HCT116 (cell line): ENCODE measurements around the gene CEP72. TPM values are rescaled to one million over a fixed set of nuclear protein-coding genes. Genes with fewer than 3 reads are reported as not detected.

ENCODE experiments used
- ATAC-seq: fragments of 200-7000 bp; cut with Tn5 transposase; 2 replicates; pipeline ENCODE4 v1.9.1; 2020; ENCODE audit warnings: mild to moderate bottlenecking, moderate library complexity
- BruUV-seq: library from RNA; stranded (reverse); fragments of 400-500 nt; replicated peaks from 2 replicates; lab custom pipeline; 2021; lab: Mats Ljungman, UMichigan
- CTCF ChIA-PET: fragments of 300-600 bp; sonication (Branson Sonifier 250); formaldehyde crosslinking; loops from one replicate; lab custom pipeline; 2021; ENCODE audit warnings: antibody characterized with exemption; lab: Charles Lee
- POLR2A ChIA-PET: fragments of 300-600, 350-600 bp; sonication (Branson Sonifier 250); formaldehyde crosslinking; loops from one replicate; lab custom pipeline; 2021; ENCODE audit warnings: antibody characterized with exemption; lab: Charles Lee
- RAD21 ChIA-PET, 2 experiments: fragments of 300-600 bp; sonication (Branson Sonifier 250); formaldehyde crosslinking; loops; one replicate each; lab custom pipeline; 2023; ENCODE audit warnings: low total read pairs in 2 of 2; ENCODE audit not compliant: uncharacterized antibody in 2 of 2, unreplicated experiment in 2 of 2, low non-redundant PET in 1 of 2; lab: Charles Lee
- DNase-seq: peaks from one replicate; pipeline ENCODE4 v3.0.0-alpha.2; 2010; ENCODE audit warnings: low read depth, low spot score
- H2AFZ ChIP-seq: fragments of 200-600 bp; shearing (Covaris generic), sonication (generic); 2 replicates; pipeline ENCODE4 v1.6.1; 2017; ENCODE audit warnings: low read depth, mixed run types, mixed read lengths, antibody characterized with exemption, low read length; ENCODE audit not compliant: poor library complexity, severe bottlenecking
- H3K27ac ChIP-seq: 2 replicates; pipeline ENCODE4 v1.5.1; 2012; ENCODE audit warnings: low read depth, low read length
- H3K27me3 ChIP-seq: fragments of 200-600 bp; sonication (generic); 2 replicates; pipeline ENCODE4 v1.6.1; 2016; ENCODE audit warnings: mixed run types, low read length, mixed read lengths; ENCODE audit not compliant: insufficient read depth
- H3K36me3 ChIP-seq, 2 experiments: fragments of 200-500 bp in 1 of 2; fragments of 200-600 bp in 1 of 2; sonication (Bioruptor generic) in 1 of 2; sonication (generic) in 1 of 2; 2 replicates each; pipeline versions ENCODE4 v1.5.1 to v1.6.1; 2014 to 2016; ENCODE audit warnings: low read length in 2 of 2, inconsistent platforms in 1 of 2, mixed read lengths in 1 of 2, mixed run types in 1 of 2; ENCODE audit not compliant: insufficient read depth in 2 of 2, control insufficient read depth in 1 of 2
- H3K4me1 ChIP-seq, 2 experiments: fragments of 200-600 bp in 1 of 2; sonication (generic) in 1 of 2; 2 replicates each; pipeline versions ENCODE4 v1.5.1 to v1.6.1; 2012 to 2017; ENCODE audit warnings: low read length in 2 of 2, inconsistent platforms in 1 of 2, mild to moderate bottlenecking in 1 of 2, mixed read lengths in 1 of 2, mixed run types in 1 of 2, moderate library complexity in 1 of 2; ENCODE audit not compliant: insufficient read depth in 2 of 2, control insufficient read depth in 1 of 2
- H3K4me2 ChIP-seq: fragments of 200-600 bp; sonication (generic); 2 replicates; pipeline ENCODE4 v1.6.1; 2017; ENCODE audit warnings: mixed run types, low read length, mixed read lengths
- H3K4me3 ChIP-seq, 2 experiments: fragments of 200-600 bp in 1 of 2; sonication (generic) in 1 of 2; replicated peaks in 1 of 2; 2 replicates each; pipeline ENCODE4 v1.5.1; 2011 to 2016; ENCODE audit warnings: low read length in 2 of 2, control low read depth in 1 of 2, low read depth in 1 of 2, mild to moderate bottlenecking in 1 of 2, mixed read lengths in 1 of 2, mixed run types in 1 of 2
- H3K79me2 ChIP-seq: fragments of 200-600 bp; sonication (generic); 2 replicates; pipeline ENCODE4 v1.6.1; 2017; ENCODE audit warnings: mild to moderate bottlenecking, mixed run types, low read length, moderate library complexity, mixed read lengths; ENCODE audit not compliant: insufficient read depth
- H3K9ac ChIP-seq: fragments of 200-600 bp; sonication (generic); 2 replicates; pipeline ENCODE4 v1.6.1; 2016; ENCODE audit warnings: low read length, mixed read lengths
- H3K9me2 ChIP-seq: fragments of 200-600 bp; sonication (generic), shearing (Covaris generic); 2 replicates; pipeline ENCODE4 v1.6.1; 2017; ENCODE audit warnings: mixed run types, mild to moderate bottlenecking, moderate library complexity; ENCODE audit not compliant: insufficient read depth
- H3K9me3 ChIP-seq, 2 experiments: fragments of 200-500 bp in 1 of 2; fragments of 200-600 bp in 1 of 2; sonication (Bioruptor generic) in 1 of 2; sonication (generic) in 1 of 2; 2 replicates each; pipeline ENCODE4 v1.6.1; 2014 to 2017; ENCODE audit warnings: low read length in 2 of 2, mixed read lengths in 2 of 2, inconsistent platforms in 1 of 2, low read depth in 1 of 2, mild to moderate bottlenecking in 1 of 2, mixed run types in 1 of 2, moderate library complexity in 1 of 2; ENCODE audit not compliant: control insufficient read depth in 1 of 2, insufficient read depth in 1 of 2
- H4K20me1 ChIP-seq: fragments of 200-600 bp; sonication (generic), shearing (Covaris generic); 2 replicates; pipeline ENCODE4 v1.6.1; 2017; ENCODE audit warnings: mixed run types, mild to moderate bottlenecking, moderate library complexity; ENCODE audit not compliant: insufficient read depth
- ATF3 ChIP-seq: IDR thresholded peaks from 2 replicates; pipeline ENCODE4 v1.6.1; 2012
- EGR1 ChIP-seq: IDR thresholded peaks from 2 replicates; pipeline ENCODE4 v1.6.1; 2012; ENCODE audit warnings: low read depth
- EZH2phosphoT487 ChIP-seq: fragments of 200-600 bp; IDR thresholded peaks from 2 replicates; pipeline ENCODE4 v1.6.1; 2018; ENCODE audit warnings: antibody characterized with exemption, borderline replicate concordance
- FOSL1 ChIP-seq: IDR thresholded peaks from 2 replicates; pipeline ENCODE4 v1.6.1; 2012; ENCODE audit warnings: low read depth
- MAX ChIP-seq: IDR thresholded peaks from 2 replicates; pipeline ENCODE4 v1.6.1; 2012
- POLR2AphosphoS5 ChIP-seq: IDR thresholded peaks from 2 replicates; pipeline ENCODE4 v1.6.1; 2011; ENCODE audit warnings: mild to moderate bottlenecking, low read depth, low read length, moderate library complexity
- RAD21 ChIP-seq: IDR thresholded peaks from 2 replicates; pipeline ENCODE4 v1.6.1; 2012; ENCODE audit warnings: low read depth, mild to moderate bottlenecking
- REST ChIP-seq: IDR thresholded peaks from 2 replicates; pipeline ENCODE4 v1.6.1; 2012; ENCODE audit warnings: low read depth
- SIN3A ChIP-seq: IDR thresholded peaks from 2 replicates; pipeline ENCODE4 v1.6.1; 2012; ENCODE audit warnings: low read depth
- TCF7L2 ChIP-seq: IDR thresholded peaks from 2 replicates; pipeline ENCODE4 v1.7.0; 2011; ENCODE audit warnings: borderline replicate concordance, inconsistent platforms; ENCODE audit not compliant: insufficient read depth, insufficient read length; ENCODE audit errors: extremely low read depth
- YY1 ChIP-seq: IDR thresholded peaks from 2 replicates; pipeline ENCODE4 v1.6.1; 2011; ENCODE audit warnings: low read length, low read depth, moderate library complexity, mild to moderate bottlenecking; ENCODE audit not compliant: insufficient replicate concordance; ENCODE audit errors: extremely low read depth
- ZBTB33 ChIP-seq: IDR thresholded peaks from 2 replicates; pipeline ENCODE4 v1.6.1; 2011; ENCODE audit warnings: mild to moderate bottlenecking, low read length, moderate library complexity; ENCODE audit not compliant: insufficient replicate concordance; ENCODE audit errors: extremely low read depth
- ZFX ChIP-seq: fragments of 450-650 bp; IDR thresholded peaks from 2 replicates; pipeline ENCODE4 v1.6.1; 2017
- ZNF274 ChIP-seq: fragments of 200-500 bp; sonication (Bioruptor generic); IDR thresholded peaks from 2 replicates; pipeline ENCODE4 v1.6.1; 2014; ENCODE audit warnings: mild to moderate bottlenecking, low read depth, low read length, inconsistent platforms
- intact Hi-C: fragments of 100-400 bp; cut with micrococcal nuclease; formaldehyde crosslinking; loops from 2 replicates; pipeline ENCODE4 v1.10.0; 2022
- total RNA-seq: library from RNA; stranded (reverse); gene quantifications from one replicate; pipeline ENCODE4 v1.2.1, GENCODE V29; 2021; ENCODE audit not compliant: unreplicated experiment

CEP72 gene
- total RNA-seq, 1 experiment from 2014 or later = 25.6 TPM

GRCh38 chr5:675871-676698 lies 63.9 kb downstream of the CEP72 start:
- Histone ChIP-seq H3K27ac (no peak overlapping the region), H3K9me2 (no peaks in the 10 kb centered on the region), H3K4me1 (peaks cover 0 to 23% of the 10 kb centered on the region in 2 experiments; a peak in 2 of 4 replicates)
- BruUV-seq = no TSS peak
- TF ChIP-seq TCF7L2 (no peak), ATF3 (no peak), YY1 (no peak), ZBTB33 (no peak), RAD21 (no peak), MAX (no peak), EGR1 (no peak), POLR2AphosphoS5 (no peak), SIN3A (no peak), ZNF274 (no peak), ZFX (no peak), REST (no peak), EZH2phosphoT487 (no peak), FOSL1 (no peak)
- TF ChIP-seq, all 23 proteins: peak for 0
- ChIA-PET CTCF (no interaction called here), RAD21 (no interaction called here), POLR2A (no interaction called here)
- Histone ChIP-seq H4K20me1 (no peaks in the 10 kb centered on the region), H3K27me3 (no peaks in the 10 kb centered on the region), H2AFZ (no peak overlapping the region), H3K4me3 (no peak overlapping the region), H3K9me3 (no peaks in the 10 kb centered on the region), H3K4me2 (no peak overlapping the region), H3K79me2 (no peaks in the 10 kb centered on the region), H3K9ac (no peak overlapping the region), H3K36me3 (no peaks in the 10 kb centered on the region)
- DNase-seq (no peak), ATAC-seq (no peak)
- intact Hi-C loops = loop anchor here (10.0 kb wide), 1 partner anchor 489 kb away; no protein-coding TSS in a partner anchor
